IPS-NIHi11 (cell line): ENCODE measurements around the gene ADRB2.
"Not testable (repeated sequence)": the region's sequence is repeated elsewhere in the genome, so short reads cannot be mapped to it uniquely, and the experiment has no call there.

Experiments used
- DNase-seq: peaks from one replicate; pipeline ENCODE4 v3.0.0; 2012; ENCODE audit warnings: mixed read lengths, low spot score

ADRB2 gene

GRCh38 chr5:148855249-148856008, 29.0 kb downstream of the ADRB2 start:
- DNase-seq = no peak

GRCh38 chr5:148856009-148856367, 29.6 kb downstream of the ADRB2 start:
- no peak for DNase-seq

GRCh38 chr5:148856424-148856823, 30.0 kb downstream of the ADRB2 start:
- DNase-seq = no peak

- DNase-seq = no peak
These were observed 31.1 kb downstream of the ADRB2 start for GRCh38 chr5:148857474-148857873.

- no peak for DNase-seq
These were observed 31.7 kb downstream of the ADRB2 start for GRCh38 chr5:148858106-148858505.

GRCh38 chr5:148858547-148858946, 32.1 kb downstream of the ADRB2 start:
- no peak for DNase-seq

- no peak for DNase-seq
These were observed 33.3 kb downstream of the ADRB2 start for GRCh38 chr5:148859703-148860102.

GRCh38 chr5:148860599-148860998, 34.2 kb downstream of the ADRB2 start:
- no peak for DNase-seq

- no peak for DNase-seq
These were observed 34.7 kb downstream of the ADRB2 start for GRCh38 chr5:148861088-148861487.

- no peak for DNase-seq
These were observed 35.3 kb downstream of the ADRB2 start for GRCh38 chr5:148861696-148862095.

- no peak for DNase-seq
These were observed 37.9 kb downstream of the ADRB2 start for GRCh38 chr5:148864113-148864841.

GRCh38 chr5:148866024-148866423, 39.6 kb downstream of the ADRB2 start:
- no peak for DNase-seq

- no peak for DNase-seq
These were observed 46.7 kb downstream of the ADRB2 start for GRCh38 chr5:148873120-148873519.

GRCh38 chr5:148873690-148874485, 47.5 kb downstream of the ADRB2 start:
- DNase-seq = no peak

- DNase-seq = no peak
These were observed 48.9 kb downstream of the ADRB2 start for GRCh38 chr5:148875205-148875875.

- DNase-seq = not testable (repeated sequence)
These were observed 51.0 kb downstream of the ADRB2 start for GRCh38 chr5:148877436-148877835.
